GM12892 (cell line): ENCODE data around the gene RAB15.

Source experiments
- POLR2A ChIP-seq: IDR thresholded peaks from 2 replicates; pipeline ENCODE4 v1.6.1; 2011; ENCODE audit warnings: low read depth, low read length, control low read depth
- TAF1 ChIP-seq: IDR thresholded peaks from 2 replicates; pipeline ENCODE4 v1.6.1; 2011; ENCODE audit warnings: low read depth, mild to moderate bottlenecking, control low read depth, low read length, borderline replicate concordance

GRCh38 chr14:64935508-64935907 is 36.6 kb downstream of the RAB15 start:
- no peak for TF ChIP-seq POLR2A
- no peak for TF ChIP-seq TAF1
